ENCODE measurements around the gene TINCR. TPM values are rescaled to one million over a fixed set of nuclear protein-coding genes. Genes with fewer than 3 reads are reported as not detected.
A peak's percentile ranks its signal among the peaks of the same experiment; 100 is the strongest.
"Not testable (repeated sequence)": the region's sequence is repeated elsewhere in the genome, so short reads cannot be mapped to it uniquely, and the experiment has no call there.

The TINCR gene
- total RNA-seq: 0.39 and 0.75 TPM in 2 replicates

DNA sequence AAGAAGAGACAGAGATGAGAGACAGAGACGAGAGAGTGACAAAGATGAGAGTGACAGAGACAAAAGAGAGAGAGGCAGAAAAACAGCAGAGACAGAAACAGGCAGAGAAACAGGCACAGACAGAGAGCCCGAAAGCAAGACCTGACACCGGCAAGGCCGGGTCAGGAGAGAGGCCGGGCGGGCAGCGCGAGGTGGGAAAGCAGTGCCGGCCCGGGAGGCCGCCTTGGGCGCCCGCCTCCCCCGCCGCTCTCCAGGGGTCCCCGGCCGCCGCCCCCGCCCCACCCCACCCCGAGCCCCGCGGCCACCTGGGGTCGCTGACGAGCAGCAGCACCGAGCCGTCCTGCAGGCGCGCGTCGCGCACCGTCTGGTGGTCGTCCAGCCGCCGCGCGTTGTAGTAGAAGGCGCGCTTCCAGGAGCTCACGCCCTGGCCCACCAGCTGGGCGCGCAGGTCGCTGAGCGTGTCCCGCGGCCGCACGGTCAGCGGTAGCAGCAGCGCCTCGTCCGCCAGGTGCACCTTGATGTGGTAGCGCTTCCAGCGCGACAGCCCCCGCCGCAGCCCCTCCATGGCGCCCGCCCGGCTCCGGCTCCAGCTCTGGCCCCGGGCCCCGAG, at the start of gene TINCR:
Gene TINCR (minus strand): TSS at position 594 of the 610 bp plus-strand sequence.
- no peaks in the 10 kb centered on the region for H3K36me3 Mint-ChIP-seq (ENCODE audit: low read depth)
- no peak for DNase-seq (ENCODE audit: low spot score)
- no peak within 1 kb of the TSS for H3K27ac Mint-ChIP-seq
- H3K9me3 Mint-ChIP-seq: no peaks in the 10 kb centered on the region
- intact Hi-C loops (cut with micrococcal nuclease): no loop called here
- H3K4me1 Mint-ChIP-seq (ENCODE audit: low read depth): no peaks in the 10 kb centered on the region
- H3K27me3 Mint-ChIP-seq (ENCODE audit: insufficient read depth): peaks cover 9% of the 10 kb centered on the region
- H3K4me3 Mint-ChIP-seq: no peak within 1 kb of the TSS

DNA sequence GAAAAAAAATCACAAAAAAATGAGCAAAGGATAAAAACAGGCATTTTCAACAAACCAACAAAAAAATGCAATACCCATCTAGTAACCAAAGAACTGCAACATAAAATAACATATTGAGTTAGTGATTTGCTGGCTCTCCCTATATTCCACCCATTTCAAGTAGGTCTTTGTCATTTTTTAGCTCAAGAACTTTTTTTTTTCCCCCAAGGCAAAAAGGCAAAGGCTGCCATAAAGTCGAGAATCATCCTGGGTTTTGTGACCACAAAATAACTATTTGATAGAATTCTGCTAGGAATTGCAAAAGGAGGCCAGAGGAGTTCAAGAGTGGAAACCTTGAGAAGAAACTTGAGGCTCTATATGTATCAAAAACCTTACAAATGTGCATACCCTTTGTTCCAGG, 49.3 kb upstream of the TINCR start:
- intact Hi-C loops (cut with micrococcal nuclease): no loop called here
- H3K36me3 Mint-ChIP-seq (ENCODE audit: low read depth): peaks cover 67% of the 10 kb centered on the region

GRCh38 chr19:5615756-5616327, 48.1 kb upstream of the TINCR start:
- H3K4me1 Mint-ChIP-seq (ENCODE audit: low read depth): peaks cover 42% of the 10 kb centered on the region
- no peak overlapping the region for H3K4me3 Mint-ChIP-seq
- H3K27ac Mint-ChIP-seq: no peak overlapping the region
- no peaks in the 10 kb centered on the region for H3K9me3 Mint-ChIP-seq
- intact Hi-C loops (cut with micrococcal nuclease): no loop called here
- H3K36me3 Mint-ChIP-seq (ENCODE audit: low read depth): peaks cover 68% of the 10 kb centered on the region
- no peak for DNase-seq (ENCODE audit: low spot score)
- no peaks in the 10 kb centered on the region for H3K27me3 Mint-ChIP-seq (ENCODE audit: insufficient read depth)

More for the DNA sequence above, 49.3 kb upstream of the TINCR start:
- Mint-ChIP-seq H3K4me1 (ENCODE audit: low read depth) (peaks cover 50% of the 10 kb centered on the region), H3K9me3 (no peaks in the 10 kb centered on the region), H3K27me3 (ENCODE audit: insufficient read depth) (no peaks in the 10 kb centered on the region), H3K4me3 (no peak overlapping the region), H3K27ac (no peak overlapping the region)
- no peak for DNase-seq (ENCODE audit: low spot score)

DNA sequence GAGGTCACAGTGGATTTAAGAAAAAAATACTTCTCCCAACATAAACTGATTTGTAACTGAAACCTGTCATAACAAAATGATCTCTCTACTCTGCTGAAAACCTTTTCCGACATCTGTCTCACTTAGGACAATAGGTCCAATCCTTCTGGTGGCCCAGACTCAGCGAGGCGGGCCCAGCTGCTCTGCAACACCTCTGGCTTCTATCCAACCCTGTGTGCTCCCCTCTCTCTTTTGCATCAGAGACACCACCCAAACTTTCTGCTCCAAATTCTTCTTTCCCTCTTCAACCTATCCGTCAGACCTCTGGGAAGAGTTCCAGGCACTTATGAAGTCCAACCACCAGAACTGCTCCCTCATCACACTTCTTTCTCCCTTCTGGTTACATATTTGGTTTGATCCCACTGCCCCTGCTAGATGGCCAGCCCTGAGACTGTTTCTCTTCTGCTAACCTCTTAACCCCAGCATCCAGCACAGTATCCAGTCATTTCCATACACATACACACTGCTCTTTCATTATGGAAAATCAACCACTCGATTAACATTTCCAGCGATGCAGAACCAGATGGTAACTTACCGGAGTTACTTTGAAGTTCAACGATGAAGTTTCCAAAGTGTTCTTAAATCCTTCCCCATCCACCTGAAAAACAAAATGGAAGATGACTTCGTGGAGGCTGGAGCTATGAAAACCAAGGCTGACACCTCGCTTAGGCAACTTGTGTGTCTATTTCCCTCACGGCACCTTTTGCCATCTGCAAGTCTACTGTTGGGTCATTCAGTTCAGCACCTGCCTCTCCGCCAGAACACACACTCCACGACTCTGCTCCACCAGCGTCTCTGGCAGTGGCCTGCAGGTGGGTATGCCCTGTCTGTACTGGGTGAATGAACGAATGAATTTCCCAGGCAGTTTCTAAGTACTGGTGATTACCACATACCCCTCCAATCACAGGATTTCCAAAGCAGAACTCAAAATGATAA, 45.4 kb upstream of the TINCR start:
- intact Hi-C loops (cut with micrococcal nuclease): no loop called here
- H3K4me1 Mint-ChIP-seq (ENCODE audit: low read depth): peaks cover 22% of the 10 kb centered on the region
- no peaks in the 10 kb centered on the region for H3K27me3 Mint-ChIP-seq (ENCODE audit: insufficient read depth)
- no peak overlapping the region for H3K27ac Mint-ChIP-seq
- no peak for DNase-seq (ENCODE audit: low spot score)
- H3K4me3 Mint-ChIP-seq: no peak overlapping the region
- H3K36me3 Mint-ChIP-seq (ENCODE audit: low read depth): peaks cover 60% of the 10 kb centered on the region
- H3K9me3 Mint-ChIP-seq: no peaks in the 10 kb centered on the region

DNA sequence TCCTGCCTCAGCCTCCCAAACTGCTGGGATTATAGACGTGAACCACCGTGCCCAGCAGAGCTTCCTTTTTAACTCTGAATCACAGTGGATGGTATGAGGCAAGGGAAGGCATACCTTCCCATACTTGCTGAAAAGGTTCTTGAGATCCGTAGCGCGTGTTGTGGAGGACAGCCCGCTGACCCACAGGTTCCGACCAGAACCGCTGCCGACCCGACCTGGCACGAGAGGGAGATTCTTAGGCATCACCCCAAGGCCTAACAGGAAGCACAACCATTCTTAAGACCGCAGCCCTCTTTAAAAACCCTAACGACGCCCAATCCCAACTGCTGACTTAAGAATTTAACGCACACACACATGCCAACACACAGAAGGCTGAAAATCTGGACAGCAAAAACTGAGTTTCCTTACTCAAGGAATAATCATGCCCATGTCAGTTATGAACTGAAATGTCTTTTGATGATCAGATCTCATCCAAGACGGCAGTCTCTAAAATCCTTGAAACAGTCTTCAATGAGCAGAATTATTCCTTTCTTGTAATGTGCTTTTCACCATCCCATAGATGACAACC, 42.2 kb upstream of the TINCR start:
- no peak for DNase-seq (ENCODE audit: low spot score)
- H3K27me3 Mint-ChIP-seq (ENCODE audit: insufficient read depth): no peaks in the 10 kb centered on the region
- intact Hi-C loops (cut with micrococcal nuclease): no loop called here
- H3K27ac Mint-ChIP-seq: no peak overlapping the region
- H3K4me1 Mint-ChIP-seq (ENCODE audit: low read depth): peaks cover 22% of the 10 kb centered on the region
- H3K36me3 Mint-ChIP-seq (ENCODE audit: low read depth): peaks cover 69% of the 10 kb centered on the region
- H3K9me3 Mint-ChIP-seq: no peaks in the 10 kb centered on the region
- H3K4me3 Mint-ChIP-seq: no peak overlapping the region

- H3K9me3 Mint-ChIP-seq; H3K27me3 Mint-ChIP-seq (ENCODE audit: insufficient read depth); H3K27ac Mint-ChIP-seq; H3K4me3 Mint-ChIP-seq; intact Hi-C loops (cut with micrococcal nuclease); DNase-seq (ENCODE audit: low spot score): not testable (repeated sequence)
- Mint-ChIP-seq H3K36me3 (ENCODE audit: low read depth) (peaks cover 66% of the 10 kb centered on the region), H3K4me1 (ENCODE audit: low read depth) (peaks cover 21% of the 10 kb centered on the region)
Observed at GRCh38 chr19:5608766-5609165, 41.0 kb upstream of the TINCR start.

- no peaks in the 10 kb centered on the region for H3K9me3 Mint-ChIP-seq
- no peak overlapping the region for H3K4me3 Mint-ChIP-seq
- peaks cover 17% of the 10 kb centered on the region for H3K4me1 Mint-ChIP-seq (ENCODE audit: low read depth)
- no peaks in the 10 kb centered on the region for H3K27me3 Mint-ChIP-seq (ENCODE audit: insufficient read depth)
- no peak overlapping the region for H3K27ac Mint-ChIP-seq
- no peak for DNase-seq (ENCODE audit: low spot score)
- peaks cover 66% of the 10 kb centered on the region for H3K36me3 Mint-ChIP-seq (ENCODE audit: low read depth)
- intact Hi-C loops (cut with micrococcal nuclease): no loop called here
Observed at GRCh38 chr19:5608291-5608690, 40.5 kb upstream of the TINCR start.

GRCh38 chr19:5607318-5608275, 39.8 kb upstream of the TINCR start:
- Mint-ChIP-seq H3K27me3 (ENCODE audit: insufficient read depth) (no peaks in the 10 kb centered on the region), H3K9me3 (no peaks in the 10 kb centered on the region), H3K27ac (peak overlapping the region; percentile 41), H3K4me1 (ENCODE audit: low read depth) (peaks cover 12% of the 10 kb centered on the region), H3K4me3 (no peak overlapping the region), H3K36me3 (ENCODE audit: low read depth) (peaks cover 62% of the 10 kb centered on the region)
- DNase-seq (ENCODE audit: low spot score): no peak
- intact Hi-C loops (cut with micrococcal nuclease): no loop called here

- Mint-ChIP-seq H3K27ac (no peak overlapping the region), H3K27me3 (ENCODE audit: insufficient read depth) (no peaks in the 10 kb centered on the region), H3K4me1 (ENCODE audit: low read depth) (peaks cover 12% of the 10 kb centered on the region), H3K36me3 (ENCODE audit: low read depth) (peaks cover 65% of the 10 kb centered on the region), H3K4me3 (no peak overlapping the region), H3K9me3 (no peaks in the 10 kb centered on the region)
- DNase-seq (ENCODE audit: low spot score): no peak
- intact Hi-C loops (cut with micrococcal nuclease): no loop called here
Observed at GRCh38 chr19:5605362-5605761, 37.6 kb upstream of the TINCR start.

- intact Hi-C loops (cut with micrococcal nuclease): no loop called here
- no peaks in the 10 kb centered on the region for H3K9me3 Mint-ChIP-seq
- peaks cover 12% of the 10 kb centered on the region for H3K4me1 Mint-ChIP-seq (ENCODE audit: low read depth)
- peaks cover 72% of the 10 kb centered on the region for H3K36me3 Mint-ChIP-seq (ENCODE audit: low read depth)
- no peak for DNase-seq (ENCODE audit: low spot score)
- H3K4me3 Mint-ChIP-seq: no peak overlapping the region
- no peaks in the 10 kb centered on the region for H3K27me3 Mint-ChIP-seq (ENCODE audit: insufficient read depth)
- no peak overlapping the region for H3K27ac Mint-ChIP-seq
Observed at GRCh38 chr19:5603626-5604025, 35.9 kb upstream of the TINCR start.

DNA sequence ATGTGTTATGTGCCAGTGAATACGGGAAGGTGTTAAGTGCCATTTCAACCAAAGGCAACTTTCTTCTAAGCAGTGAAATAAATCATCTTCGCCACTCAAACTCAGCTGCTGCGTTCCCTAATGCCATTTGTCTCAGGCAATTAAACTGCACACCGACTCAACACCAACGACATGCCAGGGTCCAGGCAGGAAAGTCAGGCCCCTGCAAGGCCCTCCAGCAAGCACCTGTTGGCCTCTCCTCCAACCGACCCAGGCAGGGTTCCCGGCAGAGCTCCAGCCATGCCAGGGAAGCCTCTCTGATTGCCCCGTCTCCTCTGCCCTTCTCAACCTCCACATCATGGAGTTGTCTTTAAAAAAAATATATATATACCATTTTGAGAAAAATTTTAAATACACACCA, 33.0 kb upstream of the TINCR start:
- no peaks in the 10 kb centered on the region for H3K27me3 Mint-ChIP-seq (ENCODE audit: insufficient read depth)
- H3K9me3 Mint-ChIP-seq: no peaks in the 10 kb centered on the region
- H3K27ac Mint-ChIP-seq: no peak overlapping the region
- peaks cover 58% of the 10 kb centered on the region for H3K36me3 Mint-ChIP-seq (ENCODE audit: low read depth)
- intact Hi-C loops (cut with micrococcal nuclease): no loop called here
- H3K4me1 Mint-ChIP-seq (ENCODE audit: low read depth): no peaks in the 10 kb centered on the region
- no peak for DNase-seq (ENCODE audit: low spot score)
- no peak overlapping the region for H3K4me3 Mint-ChIP-seq

DNA sequence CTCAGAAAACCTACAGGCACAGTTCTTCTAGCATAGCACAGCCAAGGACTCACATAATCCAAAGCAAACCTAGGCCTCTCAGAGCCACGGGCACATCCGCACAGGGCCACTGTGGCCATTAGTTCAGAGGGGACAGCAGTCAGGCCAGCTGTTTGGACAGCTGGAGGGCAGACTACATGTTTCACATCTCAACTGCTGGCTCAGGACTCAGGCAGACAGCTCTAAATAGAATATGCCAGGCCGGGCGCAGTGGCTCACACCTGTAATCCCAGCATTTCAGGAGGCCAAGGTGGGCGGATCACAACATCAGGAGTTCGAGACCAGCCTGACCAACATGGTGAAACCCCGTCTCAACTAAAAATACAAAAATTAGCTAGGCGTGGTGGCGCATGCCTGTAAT, 28.0 kb upstream of the TINCR start:
- H3K36me3 Mint-ChIP-seq (ENCODE audit: low read depth): peaks cover 52% of the 10 kb centered on the region
- no peak overlapping the region for H3K27ac Mint-ChIP-seq
- no peak for DNase-seq (ENCODE audit: low spot score)
- H3K9me3 Mint-ChIP-seq: no peaks in the 10 kb centered on the region
- intact Hi-C loops (cut with micrococcal nuclease): no loop called here
- no peaks in the 10 kb centered on the region for H3K27me3 Mint-ChIP-seq (ENCODE audit: insufficient read depth)
- peaks cover 5% of the 10 kb centered on the region for H3K4me1 Mint-ChIP-seq (ENCODE audit: low read depth)
- no peak overlapping the region for H3K4me3 Mint-ChIP-seq
